ENCODE measurements around the gene EXOC1L. TPM values are rescaled to one million over a fixed set of nuclear protein-coding genes. Genes with fewer than 3 reads are reported as not detected.

Gene EXOC1L
- total RNA-seq, 1 donor: not detected

- no peaks in the 10 kb centered on the region for H3K9me3 ChIP-seq (ENCODE audit: low read depth, low read length)
- H3K27ac ChIP-seq (ENCODE audit: low read depth, low read length): no peak overlapping the region
- no peak overlapping the region for H2AFZ ChIP-seq (ENCODE audit: low read length)
- no peak overlapping the region for H3K4me2 ChIP-seq (ENCODE audit: insufficient read depth, low read length)
- H3K4me3 ChIP-seq (ENCODE audit: insufficient read depth, low read length): no peak overlapping the region
- TF ChIP-seq, protein P1, sequence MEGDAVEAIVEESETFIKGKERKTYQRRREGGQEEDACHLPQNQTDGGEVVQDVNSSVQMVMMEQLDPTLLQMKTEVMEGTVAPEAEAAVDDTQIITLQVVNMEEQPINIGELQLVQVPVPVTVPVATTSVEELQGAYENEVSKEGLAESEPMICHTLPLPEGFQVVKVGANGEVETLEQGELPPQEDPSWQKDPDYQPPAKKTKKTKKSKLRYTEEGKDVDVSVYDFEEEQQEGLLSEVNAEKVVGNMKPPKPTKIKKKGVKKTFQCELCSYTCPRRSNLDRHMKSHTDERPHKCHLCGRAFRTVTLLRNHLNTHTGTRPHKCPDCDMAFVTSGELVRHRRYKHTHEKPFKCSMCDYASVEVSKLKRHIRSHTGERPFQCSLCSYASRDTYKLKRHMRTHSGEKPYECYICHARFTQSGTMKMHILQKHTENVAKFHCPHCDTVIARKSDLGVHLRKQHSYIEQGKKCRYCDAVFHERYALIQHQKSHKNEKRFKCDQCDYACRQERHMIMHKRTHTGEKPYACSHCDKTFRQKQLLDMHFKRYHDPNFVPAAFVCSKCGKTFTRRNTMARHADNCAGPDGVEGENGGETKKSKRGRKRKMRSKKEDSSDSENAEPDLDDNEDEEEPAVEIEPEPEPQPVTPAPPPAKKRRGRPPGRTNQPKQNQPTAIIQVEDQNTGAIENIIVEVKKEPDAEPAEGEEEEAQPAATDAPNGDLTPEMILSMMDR (IDR thresholded peaks at IDR 0.05; ENCODE audit: extremely low read depth, low read depth, low read length): no peak
- H3K4me1 ChIP-seq (ENCODE audit: insufficient read depth, low read length): no peaks in the 10 kb centered on the region
- no peaks in the 10 kb centered on the region for H4K20me1 ChIP-seq (ENCODE audit: insufficient read depth, low read length)
- DNase-seq (ENCODE audit: insufficient read length, low spot score, missing footprints): no peak
- H3K79me2 ChIP-seq (ENCODE audit: insufficient read depth, low read length): no peaks in the 10 kb centered on the region
- no peaks in the 10 kb centered on the region for H3K27me3 ChIP-seq (ENCODE audit: insufficient read depth, low read length)
- H3K36me3 ChIP-seq (ENCODE audit: insufficient read depth, low read length): peaks cover 50% of the 10 kb centered on the region
Observed at GRCh38 chr4:55874831-55875230, 55.2 kb downstream of the EXOC1L start.

DNA sequence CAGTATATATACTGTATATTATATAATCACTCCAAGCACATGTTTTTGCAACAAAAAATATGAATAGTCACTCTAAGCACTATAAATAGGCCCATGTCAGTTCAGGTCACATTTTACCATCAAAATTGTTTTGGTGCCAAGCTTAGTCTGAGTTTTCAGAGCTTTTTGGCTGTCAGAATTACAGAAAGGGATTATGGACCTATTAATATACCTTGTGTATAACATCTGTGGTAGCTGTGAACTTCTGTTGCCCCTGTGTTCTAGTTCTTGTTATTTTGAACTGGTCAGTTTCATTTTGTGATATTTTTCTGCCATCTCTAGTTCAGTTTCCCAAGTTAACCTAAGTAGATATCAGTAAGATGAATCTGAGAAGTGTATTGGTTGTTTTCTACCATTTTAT is 56.8 kb downstream of the EXOC1L start:
- DNase-seq (ENCODE audit: insufficient read length, low spot score, missing footprints): no peak
- no peaks in the 10 kb centered on the region for H3K4me1 ChIP-seq (ENCODE audit: insufficient read depth, low read length)
- TF ChIP-seq, protein P1 (IDR thresholded peaks at IDR 0.05; ENCODE audit: extremely low read depth, low read depth, low read length): no peak
- no peak overlapping the region for H3K4me2 ChIP-seq (ENCODE audit: insufficient read depth, low read length)
- H4K20me1 ChIP-seq (ENCODE audit: insufficient read depth, low read length): no peaks in the 10 kb centered on the region
- H3K36me3 ChIP-seq (ENCODE audit: insufficient read depth, low read length): peaks cover 40% of the 10 kb centered on the region
- no peaks in the 10 kb centered on the region for H3K79me2 ChIP-seq (ENCODE audit: insufficient read depth, low read length)
- no peaks in the 10 kb centered on the region for H3K9me3 ChIP-seq (ENCODE audit: low read depth, low read length)
- no peak overlapping the region for H3K27ac ChIP-seq (ENCODE audit: low read depth, low read length)
- no peak overlapping the region for H2AFZ ChIP-seq (ENCODE audit: low read length)
- H3K4me3 ChIP-seq (ENCODE audit: insufficient read depth, low read length): no peak overlapping the region
- no peaks in the 10 kb centered on the region for H3K27me3 ChIP-seq (ENCODE audit: insufficient read depth, low read length)

DNA sequence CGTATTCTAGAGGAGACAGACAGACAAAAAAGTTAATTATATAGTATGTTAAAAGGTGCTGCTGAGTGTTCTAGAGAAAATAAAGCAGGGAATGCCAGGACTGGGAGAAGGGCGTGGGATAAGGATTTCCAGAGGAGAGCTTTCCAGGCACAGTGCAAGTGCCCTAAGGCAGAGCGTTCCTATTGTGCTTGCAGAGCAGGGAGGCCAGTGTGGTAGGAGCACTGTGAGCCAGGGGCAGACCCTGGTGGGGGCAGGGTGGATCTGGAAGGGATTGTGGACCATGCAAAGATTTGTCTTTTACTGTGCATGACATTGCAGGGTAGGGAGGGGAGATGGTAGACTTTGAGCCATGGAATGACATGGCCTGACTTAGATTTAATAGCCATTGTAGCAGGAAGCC is 59.6 kb downstream of the EXOC1L start:
- Histone ChIP-seq H3K27ac (ENCODE audit: low read depth, low read length) (no peak overlapping the region), H4K20me1 (ENCODE audit: insufficient read depth, low read length) (no peaks in the 10 kb centered on the region), H2AFZ (ENCODE audit: low read length) (no peak overlapping the region), H3K79me2 (ENCODE audit: insufficient read depth, low read length) (no peaks in the 10 kb centered on the region), H3K27me3 (ENCODE audit: insufficient read depth, low read length) (no peaks in the 10 kb centered on the region), H3K4me2 (ENCODE audit: insufficient read depth, low read length) (no peak overlapping the region), H3K9me3 (ENCODE audit: low read depth, low read length) (no peaks in the 10 kb centered on the region), H3K36me3 (ENCODE audit: insufficient read depth, low read length) (peaks cover 29% of the 10 kb centered on the region), H3K4me3 (ENCODE audit: insufficient read depth, low read length) (no peak overlapping the region), H3K4me1 (ENCODE audit: insufficient read depth, low read length) (no peaks in the 10 kb centered on the region)
- no peak for DNase-seq (ENCODE audit: insufficient read length, low spot score, missing footprints)
- TF ChIP-seq, protein P1 (IDR thresholded peaks at IDR 0.05; ENCODE audit: extremely low read depth, low read depth, low read length): no peak

DNA sequence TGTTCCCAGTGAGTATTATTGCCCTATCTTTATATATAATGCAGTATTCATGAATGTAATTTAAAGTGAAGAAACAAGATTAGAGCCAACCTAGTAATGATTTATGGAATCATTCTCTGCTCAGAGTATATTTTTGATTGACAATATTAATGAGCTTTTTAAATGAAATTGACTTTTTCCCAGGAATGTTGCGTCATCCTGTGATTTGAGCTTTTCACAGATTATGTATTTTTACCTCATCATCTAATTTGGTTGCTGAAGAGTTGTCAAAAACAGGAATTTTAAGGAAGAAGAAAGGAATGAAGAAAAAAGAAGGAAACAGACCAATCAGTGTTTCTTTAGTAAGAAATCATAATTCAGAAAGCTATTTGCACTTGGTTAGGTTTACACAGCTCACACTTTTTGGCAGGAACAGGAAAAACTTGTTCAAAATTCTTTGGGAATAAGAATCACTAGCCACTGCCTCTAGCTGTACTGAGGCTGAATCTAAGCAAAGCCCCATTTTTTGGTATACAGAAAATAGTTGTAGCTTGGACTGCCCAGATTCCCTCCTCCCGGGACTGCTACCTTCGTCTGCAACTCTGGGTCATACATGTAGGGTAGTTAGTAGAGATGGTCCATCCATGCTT is 61.2 kb downstream of the EXOC1L start:
- Histone ChIP-seq H3K27ac (ENCODE audit: low read depth, low read length) (no peak overlapping the region), H3K36me3 (ENCODE audit: insufficient read depth, low read length) (peaks cover 29% of the 10 kb centered on the region), H3K27me3 (ENCODE audit: insufficient read depth, low read length) (no peaks in the 10 kb centered on the region), H3K4me3 (ENCODE audit: insufficient read depth, low read length) (no peak overlapping the region), H4K20me1 (ENCODE audit: insufficient read depth, low read length) (no peaks in the 10 kb centered on the region), H3K4me1 (ENCODE audit: insufficient read depth, low read length) (no peaks in the 10 kb centered on the region), H3K4me2 (ENCODE audit: insufficient read depth, low read length) (no peak overlapping the region), H3K9me3 (ENCODE audit: low read depth, low read length) (no peaks in the 10 kb centered on the region), H2AFZ (ENCODE audit: low read length) (no peak overlapping the region), H3K79me2 (ENCODE audit: insufficient read depth, low read length) (no peaks in the 10 kb centered on the region)
- TF ChIP-seq, protein P1 (IDR thresholded peaks at IDR 0.05; ENCODE audit: extremely low read depth, low read depth, low read length): no peak
- no peak for DNase-seq (ENCODE audit: insufficient read length, low spot score, missing footprints)

Measured in osteoblast (primary cell).